Ectodermal cell (in vitro differentiated cells): ENCODE data around the gene RPL31.
"Not testable (repeated sequence)": the region's sequence is repeated elsewhere in the genome, so short reads cannot be mapped to it uniquely, and the experiment has no call there.

Experiments
- H3K27ac ChIP-seq: 2 replicates; pipeline ENCODE4 v1.7.0; 2013; ENCODE audit warnings: mild to moderate bottlenecking, low read depth, low read length; ENCODE audit not compliant: insufficient read depth, poor library complexity, severe bottlenecking
- H3K27me3 ChIP-seq: 2 replicates; pipeline ENCODE4 v1.7.0; 2013; ENCODE audit warnings: mild to moderate bottlenecking, low read length; ENCODE audit not compliant: insufficient read depth, control insufficient read depth, poor library complexity, severe bottlenecking
- H3K36me3 ChIP-seq: one replicate; pipeline ENCODE4 v1.7.0; 2013; ENCODE audit warnings: low read length; ENCODE audit not compliant: control insufficient read depth, insufficient read depth
- H3K4me1 ChIP-seq: one replicate; pipeline ENCODE4 v1.7.0; 2013; ENCODE audit warnings: low read length; ENCODE audit not compliant: control insufficient read depth, insufficient read depth
- H3K4me3 ChIP-seq: 2 replicates; pipeline ENCODE4 v1.7.0; 2013; ENCODE audit warnings: low read depth, low read length, control low read depth; ENCODE audit not compliant: insufficient read depth
- H3K9me3 ChIP-seq: 2 replicates; pipeline ENCODE4 v1.7.0; 2013; ENCODE audit warnings: mild to moderate bottlenecking, low read length, moderate library complexity; ENCODE audit not compliant: control insufficient read depth
- WGBS, 2 experiments: methylation state at CpG; one replicate each; pipeline ENCODE4 v1.1.7; 2013; ENCODE audit warnings: missing lambda C conversion rate in 2 of 2; 5-methylcytosine and 5-hydroxymethylcytosine counted together

Gene RPL31

GRCh38 chr2:101038455-101039255 is 36.6 kb downstream of the RPL31 start:
- 90 to 91% methylated on average over 21 of the region's 21 CpGs for WGBS, 2 experiments

GRCh38 chr2:101040072-101040471 is 38.0 kb downstream of the RPL31 start:
- 92 to 93% methylated on average over 13 of the region's 13 CpGs for WGBS, 2 experiments
- no peaks in the 10 kb centered on the region for H3K9me3 ChIP-seq
- H3K36me3 ChIP-seq, result no peaks in the 10 kb centered on the region
- no peak overlapping the region for H3K4me3 ChIP-seq
- no peaks in the 10 kb centered on the region for H3K27me3 ChIP-seq
- H3K27ac ChIP-seq, result no peak overlapping the region
- H3K4me1 ChIP-seq, result no peaks in the 10 kb centered on the region

More at GRCh38 chr2:101038455-101039255, 36.6 kb downstream of the RPL31 start:
- H3K27me3 ChIP-seq, result no peaks in the 10 kb centered on the region
- no peaks in the 10 kb centered on the region for H3K36me3 ChIP-seq
- H3K4me3 ChIP-seq, result no peak overlapping the region
- H3K4me1 ChIP-seq, result no peaks in the 10 kb centered on the region
- H3K9me3 ChIP-seq, result no peaks in the 10 kb centered on the region
- H3K27ac ChIP-seq, result no peak overlapping the region

- Histone ChIP-seq H3K4me1 (no peaks in the 10 kb centered on the region), H3K27me3 (no peaks in the 10 kb centered on the region), H3K27ac (no peak overlapping the region), H3K4me3 (no peak overlapping the region), H3K36me3 (no peaks in the 10 kb centered on the region), H3K9me3 (no peaks in the 10 kb centered on the region)
- WGBS, 2 experiments, result 96 to 97% methylated on average over 6 of the region's 6 CpGs
These were observed 38.7 kb downstream of the RPL31 start for GRCh38 chr2:101040761-101041160.

- Histone ChIP-seq H3K9me3 (no peaks in the 10 kb centered on the region), H3K4me1 (peaks cover 2% of the 10 kb centered on the region), H3K27ac (no peak overlapping the region), H3K36me3 (no peaks in the 10 kb centered on the region), H3K27me3 (no peaks in the 10 kb centered on the region), H3K4me3 (no peak overlapping the region)
- WGBS, 2 experiments, result 89 to 91% methylated on average over 3 to 4 of the region's 4 CpGs
These were observed 39.3 kb downstream of the RPL31 start for GRCh38 chr2:101041413-101041812.

GRCh38 chr2:101045330-101045729 is 43.2 kb downstream of the RPL31 start:
- Histone ChIP-seq H3K36me3 (no peaks in the 10 kb centered on the region), H3K4me3 (no peak overlapping the region), H3K27me3 (no peaks in the 10 kb centered on the region), H3K27ac (no peak overlapping the region), H3K4me1 (peaks cover 7% of the 10 kb centered on the region), H3K9me3 (no peaks in the 10 kb centered on the region)
- 92 to 96% methylated on average over 10 of the region's 10 CpGs for WGBS, 2 experiments

- H3K27ac ChIP-seq, result no peak overlapping the region
- H3K9me3 ChIP-seq, result no peaks in the 10 kb centered on the region
- no peaks in the 10 kb centered on the region for H3K36me3 ChIP-seq
- WGBS, 2 experiments, result 88 to 90% methylated on average over 12 of the region's 12 CpGs
- no peaks in the 10 kb centered on the region for H3K27me3 ChIP-seq
- H3K4me1 ChIP-seq, result peaks cover 7% of the 10 kb centered on the region
- no peak overlapping the region for H3K4me3 ChIP-seq
These were observed 45.1 kb downstream of the RPL31 start for GRCh38 chr2:101047075-101047766.

- peaks cover 7% of the 10 kb centered on the region for H3K4me1 ChIP-seq
- no peaks in the 10 kb centered on the region for H3K9me3 ChIP-seq
- 92 to 94% methylated on average over 6 of the region's 6 CpGs for WGBS, 2 experiments
- H3K36me3 ChIP-seq, result no peaks in the 10 kb centered on the region
- no peaks in the 10 kb centered on the region for H3K27me3 ChIP-seq
- no peak overlapping the region for H3K4me3 ChIP-seq
- H3K27ac ChIP-seq, result no peak overlapping the region
These were observed 45.7 kb downstream of the RPL31 start for GRCh38 chr2:101047774-101048173.

- Histone ChIP-seq H3K4me3 (no peak overlapping the region), H3K36me3 (no peaks in the 10 kb centered on the region), H3K4me1 (peaks cover 7% of the 10 kb centered on the region), H3K9me3 (no peaks in the 10 kb centered on the region), H3K27me3 (no peaks in the 10 kb centered on the region), H3K27ac (no peak overlapping the region)
- 64 to 86% methylated on average over 2 to 3 of the region's 3 CpGs for WGBS, 2 experiments
These were observed 46.7 kb downstream of the RPL31 start for GRCh38 chr2:101048756-101049155.

GRCh38 chr2:101050886-101051285 is 48.8 kb downstream of the RPL31 start:
- H3K27ac ChIP-seq, H3K9me3 ChIP-seq, H3K4me3 ChIP-seq, H3K27me3 ChIP-seq, H3K4me1 ChIP-seq, H3K36me3 ChIP-seq: not testable (repeated sequence)
- 95 to 98% methylated on average over 6 of the region's 6 CpGs for WGBS, 2 experiments

- Histone ChIP-seq H3K4me3 (no peak overlapping the region), H3K36me3 (no peaks in the 10 kb centered on the region), H3K27ac (no peak overlapping the region), H3K4me1 (no peaks in the 10 kb centered on the region), H3K9me3 (no peaks in the 10 kb centered on the region), H3K27me3 (no peaks in the 10 kb centered on the region)
- 88 to 95% methylated on average over 5 of the region's 5 CpGs for WGBS, 2 experiments
These were observed 50.1 kb downstream of the RPL31 start for GRCh38 chr2:101052147-101052546.
